ENCODE results near the gene GALNS.

Gene GALNS

DNA sequence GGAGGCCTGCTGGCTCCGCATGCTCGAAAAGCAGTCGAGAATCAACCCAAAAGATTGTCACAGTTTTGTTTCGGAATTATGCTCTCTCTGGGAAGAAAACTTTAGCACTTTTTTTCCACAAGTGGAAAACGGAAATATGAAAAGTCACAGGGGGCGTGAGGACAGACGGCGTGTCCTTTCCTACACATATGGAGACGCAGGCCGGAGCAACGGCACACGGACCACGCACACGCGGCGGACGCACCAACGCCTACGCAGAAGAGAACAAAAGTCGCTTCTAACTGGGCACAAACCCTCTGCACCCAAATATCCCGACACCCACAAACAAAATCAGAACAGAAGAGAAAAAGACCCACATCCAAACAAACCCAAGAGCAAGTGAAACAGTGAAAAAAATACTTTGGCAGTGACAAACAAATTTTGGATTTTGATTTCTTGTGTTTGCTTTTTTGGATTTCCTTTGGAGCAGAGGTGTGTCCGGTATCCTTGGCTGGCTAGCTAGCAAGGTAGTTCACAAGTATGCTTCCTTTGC, 19.0 kb upstream of the GALNS start:
- no peak for DNase-seq (ENCODE audit: low spot score)

DNA sequence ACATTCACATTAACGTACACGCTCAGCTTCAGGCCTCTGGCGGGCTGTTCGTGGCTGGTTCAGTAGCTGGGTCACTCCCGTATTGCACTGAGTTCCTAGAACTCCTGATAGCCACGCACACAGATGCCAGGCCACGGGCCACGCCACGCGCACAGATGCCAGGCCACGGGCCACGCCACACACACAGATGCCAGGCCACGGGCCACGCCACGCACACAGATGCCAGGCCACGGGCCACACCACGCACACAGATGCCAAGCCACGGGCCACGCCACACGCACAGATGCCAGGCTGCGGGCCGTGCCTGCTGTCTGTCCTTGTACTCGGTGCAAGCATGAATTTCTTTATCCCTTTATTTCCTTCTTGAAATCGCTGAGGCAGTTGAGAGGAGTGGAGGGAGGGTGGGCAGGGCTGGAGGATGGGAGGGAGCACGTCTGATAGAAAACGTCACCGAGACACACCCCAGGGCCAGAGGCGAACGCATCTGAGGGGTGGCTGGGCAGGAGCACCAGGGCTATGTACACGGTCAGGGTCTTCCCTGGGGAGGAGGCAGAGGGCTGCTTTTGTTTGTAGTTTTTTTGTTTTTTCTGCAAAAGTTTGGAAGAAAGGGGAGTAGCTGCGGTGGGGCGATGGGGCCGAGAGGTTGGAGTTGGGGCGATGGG, 18.3 kb upstream of the GALNS start:
- no peak for DNase-seq (ENCODE audit: low spot score)

DNA sequence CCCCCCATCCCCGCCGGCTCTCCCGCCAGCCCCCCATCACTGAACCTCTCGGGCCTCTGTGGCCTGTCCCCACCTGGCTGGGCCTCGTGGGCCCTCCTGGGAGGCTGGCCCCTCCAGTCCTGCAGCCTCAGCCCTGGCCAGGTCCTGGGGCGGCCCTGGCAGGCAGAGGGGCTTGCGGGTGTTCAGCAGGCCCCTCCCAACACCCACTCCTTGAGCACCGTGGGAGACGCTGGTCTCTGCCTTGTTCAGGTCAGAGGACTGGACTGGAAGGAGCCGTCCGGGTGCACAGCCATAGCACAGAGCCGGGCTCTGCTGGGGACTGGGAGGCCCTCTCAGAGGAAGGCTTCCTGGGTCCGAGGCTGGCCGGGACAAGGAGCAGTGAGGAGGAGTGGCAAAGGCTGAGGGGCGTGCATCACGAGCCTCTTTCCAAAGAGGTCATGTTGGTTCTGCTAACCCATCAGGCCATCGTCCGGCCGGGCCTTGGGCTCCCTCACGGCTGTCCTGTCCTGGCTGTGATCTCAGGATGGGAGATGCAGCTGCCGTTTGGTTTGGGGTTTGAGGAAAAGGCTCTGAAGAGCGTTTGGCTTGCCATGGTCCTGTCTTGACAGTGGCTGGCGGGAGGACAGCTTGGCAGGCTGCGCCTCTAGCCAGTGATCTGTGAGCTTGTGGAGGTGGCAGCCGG, 16.0 kb upstream of the GALNS start:
- DNase-seq (ENCODE audit: low spot score) = no peak

DNA sequence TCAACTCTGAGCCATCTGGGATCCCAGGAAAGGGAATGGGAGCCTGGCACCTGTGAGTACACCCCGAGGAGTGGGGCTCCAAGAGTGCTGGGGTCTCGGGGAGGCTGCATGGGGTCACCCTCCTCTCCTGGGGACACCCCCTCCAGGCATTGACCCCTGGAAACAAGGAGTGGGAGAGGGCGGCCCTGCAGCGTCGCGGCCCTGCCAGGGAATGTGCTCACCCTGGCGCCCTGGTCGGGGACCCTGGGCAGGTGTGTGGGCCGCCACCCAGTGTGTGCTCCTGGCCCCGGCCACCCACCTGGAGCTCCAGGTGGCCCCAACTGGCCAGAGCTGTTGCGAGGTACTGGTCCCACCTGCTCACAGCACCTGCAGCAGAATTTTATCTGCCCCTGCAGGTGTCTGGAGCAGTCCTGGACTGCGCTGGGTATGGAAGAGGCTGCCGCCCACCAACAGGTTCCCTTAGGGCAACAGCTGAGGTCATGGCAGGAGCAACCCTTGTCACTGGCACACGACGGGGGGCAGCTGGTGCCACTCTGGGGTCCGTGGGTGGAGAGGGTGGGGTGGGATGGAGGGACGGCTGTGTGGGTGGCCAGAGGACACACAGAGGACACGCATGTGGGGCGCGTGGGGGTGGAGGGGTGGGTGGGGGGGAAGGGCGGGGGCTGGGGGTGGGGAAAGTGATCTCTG, 15.1 kb upstream of the GALNS start:
- DNase-seq (ENCODE audit: low spot score) = no peak

DNA sequence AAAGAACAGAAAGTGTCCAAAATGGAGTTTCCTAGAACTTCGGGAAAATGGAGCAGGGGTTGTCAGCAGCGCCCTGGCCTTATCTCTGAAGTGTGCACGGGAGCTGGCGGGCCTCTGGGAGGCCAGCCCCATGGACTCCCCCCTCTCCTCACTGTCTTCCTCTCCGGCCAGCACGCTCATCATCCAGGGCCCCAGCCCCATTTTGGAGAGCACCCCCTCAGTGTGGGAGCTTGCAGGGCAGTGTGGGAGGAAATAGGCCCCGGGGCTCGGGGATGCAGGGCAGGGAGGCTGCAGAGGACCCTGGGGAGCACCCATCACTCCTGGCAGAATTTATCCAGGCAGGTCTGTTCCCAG, 14.6 kb upstream of the GALNS start:
- DNase-seq (ENCODE audit: low spot score) = no peak

DNA sequence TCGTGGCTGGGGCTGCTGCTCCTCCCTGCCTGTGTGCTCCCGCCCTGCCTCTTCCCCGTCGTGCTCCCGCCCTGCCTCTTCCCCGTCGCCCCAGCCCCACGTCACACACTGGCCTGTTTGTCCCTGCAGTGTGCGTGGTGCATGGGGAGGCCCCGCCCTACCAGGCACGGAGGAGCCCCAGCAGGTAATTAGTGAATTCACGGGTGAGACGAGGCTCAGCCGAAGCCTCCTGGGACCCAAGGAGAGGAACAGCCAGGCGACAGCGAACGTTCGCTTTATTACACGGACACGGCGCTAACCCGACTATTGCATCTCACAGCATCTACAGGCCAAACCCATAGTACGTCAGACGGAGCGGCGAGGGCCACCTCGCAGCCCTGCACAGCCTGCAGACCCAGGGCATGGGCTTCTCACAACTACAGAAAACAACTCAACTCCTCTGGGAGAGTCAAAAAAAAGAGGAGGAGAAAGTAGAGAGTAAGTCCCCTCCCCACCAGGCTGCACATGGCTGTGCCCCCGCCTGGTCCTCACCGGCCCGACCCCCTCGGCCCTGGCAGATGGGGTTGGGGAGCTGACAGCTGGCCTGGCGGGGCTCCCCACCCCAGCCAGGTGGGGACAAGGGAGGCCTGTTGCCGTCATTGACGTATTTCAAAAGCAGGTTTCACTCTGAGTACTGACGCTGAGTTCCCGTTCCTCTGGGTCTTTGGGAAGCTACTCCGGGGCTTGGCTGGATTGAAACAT, 14.0 kb upstream of the GALNS start:
- DNase-seq (ENCODE audit: low spot score) = no peak

DNA sequence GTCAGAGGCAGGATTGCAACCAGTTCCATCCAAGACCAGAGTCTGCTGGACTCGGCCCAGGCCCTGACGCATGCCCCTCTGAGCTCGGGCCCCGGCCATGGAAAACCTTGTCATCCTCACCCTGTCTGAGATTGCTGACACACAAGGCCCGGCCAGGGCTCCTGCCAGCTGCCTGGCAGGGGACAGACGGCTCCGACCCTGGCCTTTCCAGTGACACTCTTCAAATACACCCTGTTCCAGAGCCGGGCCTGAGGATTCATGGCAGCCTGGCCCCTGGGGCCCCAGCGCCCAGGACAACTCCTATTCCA, 12.9 kb upstream of the GALNS start:
- peak; percentile 46 for DNase-seq (ENCODE audit: low spot score)

DNA sequence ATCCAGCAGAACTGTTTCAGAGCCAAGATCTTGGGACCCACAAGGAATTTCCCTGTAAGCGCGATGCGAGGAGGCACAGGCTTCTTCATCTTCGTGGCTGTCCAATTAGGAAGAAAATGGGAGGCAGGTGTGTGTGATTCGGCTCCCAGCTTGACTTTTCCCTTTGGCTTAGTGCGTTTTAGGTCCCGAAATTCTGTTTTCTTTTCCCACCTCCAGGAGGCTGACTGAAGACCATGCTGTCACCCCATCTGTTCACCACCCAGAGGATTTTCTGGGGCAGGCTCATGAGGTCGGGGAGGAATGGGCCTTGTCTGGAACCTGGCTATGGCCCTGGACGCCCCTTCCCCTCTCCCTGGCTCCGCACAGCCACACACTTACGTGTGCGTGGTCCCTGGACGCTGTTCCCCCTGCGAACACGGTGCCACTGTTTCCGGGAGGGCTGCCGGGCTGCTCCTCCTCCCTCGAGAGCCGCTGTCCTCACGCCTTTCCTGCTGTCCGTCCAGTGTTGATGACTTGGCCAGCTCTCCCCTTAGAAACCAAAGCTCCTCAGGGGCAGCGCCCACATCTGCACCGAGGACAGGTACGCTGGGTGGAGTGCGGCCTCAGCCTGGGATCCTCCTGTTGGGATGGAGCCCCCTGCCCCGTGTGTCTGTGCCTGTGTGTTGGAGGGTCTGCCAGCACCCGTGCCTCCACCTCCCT, 12.4 kb upstream of the GALNS start:
- no peak for DNase-seq (ENCODE audit: low spot score)

DNA sequence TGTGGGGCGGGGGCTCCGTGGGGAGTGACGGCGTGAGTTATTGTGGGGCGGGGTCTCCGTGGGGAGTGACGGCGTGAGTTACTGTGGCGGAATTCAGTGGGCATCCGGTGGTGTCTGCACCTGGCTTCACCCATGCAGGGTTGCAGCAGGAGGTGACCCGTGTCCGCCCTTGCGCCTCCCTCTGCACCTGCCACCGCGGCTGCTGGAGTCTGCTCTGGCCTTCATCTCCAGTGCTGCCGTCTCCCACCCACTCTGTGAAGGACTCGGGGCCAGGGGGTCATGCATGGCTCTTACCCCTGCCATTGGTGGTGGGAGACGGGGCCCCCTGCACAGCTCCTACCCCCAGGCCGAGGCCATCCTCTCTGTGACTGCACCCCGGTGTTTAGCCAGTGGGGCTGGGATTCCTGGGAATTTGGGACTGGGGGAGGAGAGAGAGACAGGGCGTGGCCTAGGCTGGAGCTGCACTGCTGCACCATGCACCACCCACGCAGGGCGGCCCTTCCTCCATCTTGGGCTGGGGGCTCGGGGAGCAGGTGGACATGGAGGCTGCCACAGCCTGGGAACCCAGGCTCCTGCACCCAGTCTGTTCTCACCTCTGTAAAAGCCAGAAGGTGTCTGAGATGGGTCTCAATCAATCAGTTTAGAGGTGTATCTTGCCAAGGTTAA, 11.0 kb upstream of the GALNS start:
- no peak for DNase-seq (ENCODE audit: low spot score)

DNA sequence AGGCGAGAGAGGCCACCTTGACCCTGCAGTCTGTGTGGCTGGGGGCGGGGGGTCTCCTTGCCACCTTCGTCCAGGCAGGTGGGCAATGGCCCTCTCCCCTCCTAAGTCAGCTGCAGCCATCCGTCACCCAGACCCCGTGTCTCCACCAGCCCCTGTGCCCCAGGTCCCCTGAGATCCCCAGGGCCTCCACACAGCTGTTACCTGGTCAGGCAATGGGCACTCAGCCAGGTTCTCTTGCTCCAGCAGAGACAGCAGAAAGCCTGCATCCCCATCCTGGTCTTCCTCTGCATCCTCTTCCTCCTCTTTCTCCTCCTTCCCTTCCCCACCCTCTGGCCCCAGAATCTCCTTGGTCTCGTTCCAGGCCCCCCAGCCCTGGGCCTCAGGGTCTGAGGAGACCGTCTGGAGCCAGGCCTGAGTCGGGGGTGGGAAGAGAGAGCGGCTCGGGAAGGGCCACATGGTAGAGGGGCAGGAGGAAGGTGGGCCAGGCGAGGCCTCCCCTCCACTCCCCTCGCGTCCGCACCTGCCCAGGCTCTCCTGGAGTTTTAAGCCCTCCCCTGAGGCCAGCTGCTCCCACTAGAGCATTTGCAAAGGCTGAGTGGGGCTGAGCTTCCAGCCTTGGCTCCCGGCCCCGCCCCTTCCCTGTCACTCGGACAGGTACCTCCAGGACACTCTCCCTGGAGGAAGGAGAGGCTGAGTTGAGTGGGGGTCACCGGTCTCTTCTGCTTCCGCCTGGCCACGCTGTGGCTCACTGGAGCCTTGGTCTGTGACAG, 9.6 kb upstream of the GALNS start, which contains the start of gene PABPN1L:
PABPN1L (minus strand) TSS at position 510 of the 770 bp plus-strand sequence; CDS start at position 456, 54 bp downstream.
- no peak for DNase-seq (ENCODE audit: low spot score)

DNA sequence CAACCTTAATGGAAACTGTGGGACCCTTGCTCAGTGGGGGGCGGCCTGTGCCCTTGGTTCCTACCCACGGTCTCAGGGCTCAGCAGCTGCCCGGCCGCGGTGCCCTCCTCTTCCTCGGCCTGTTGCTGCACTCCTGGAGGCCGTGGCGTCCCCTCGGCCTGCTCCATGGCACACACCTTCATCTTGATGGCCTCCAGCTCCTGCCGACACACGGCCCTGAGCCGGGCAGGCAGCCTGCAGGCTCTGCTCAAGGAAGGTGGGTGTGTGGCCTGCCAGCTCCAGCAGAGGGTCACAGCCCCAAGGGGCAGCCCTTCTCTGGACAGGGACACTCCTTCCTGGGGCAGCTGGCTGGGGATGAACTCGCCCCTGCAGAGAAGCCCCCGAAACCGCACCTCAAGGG, 9.0 kb upstream of the GALNS start:
- DNase-seq (ENCODE audit: low spot score) = no peak

DNA sequence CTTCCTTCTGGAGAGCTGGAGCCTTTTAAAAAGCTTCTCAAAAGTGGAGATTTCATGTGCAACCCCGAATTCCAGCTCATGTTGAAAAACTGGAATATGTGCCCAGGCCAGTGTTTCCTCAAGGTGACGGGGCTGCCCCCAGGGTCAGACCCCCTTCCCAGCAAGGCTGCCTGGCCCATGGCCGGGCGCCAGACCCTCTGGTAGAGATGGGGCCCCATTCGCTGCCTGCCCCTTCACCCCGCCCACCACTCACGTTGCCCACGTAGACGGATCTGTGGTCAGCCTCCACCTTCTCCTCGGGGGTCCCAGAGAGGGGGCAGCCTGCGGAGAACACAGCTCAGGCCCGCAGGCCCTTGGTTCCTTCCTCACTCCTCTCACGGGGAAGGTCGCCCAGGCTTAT, 8.6 kb upstream of the GALNS start:
- no peak for DNase-seq (ENCODE audit: low spot score)

DNA sequence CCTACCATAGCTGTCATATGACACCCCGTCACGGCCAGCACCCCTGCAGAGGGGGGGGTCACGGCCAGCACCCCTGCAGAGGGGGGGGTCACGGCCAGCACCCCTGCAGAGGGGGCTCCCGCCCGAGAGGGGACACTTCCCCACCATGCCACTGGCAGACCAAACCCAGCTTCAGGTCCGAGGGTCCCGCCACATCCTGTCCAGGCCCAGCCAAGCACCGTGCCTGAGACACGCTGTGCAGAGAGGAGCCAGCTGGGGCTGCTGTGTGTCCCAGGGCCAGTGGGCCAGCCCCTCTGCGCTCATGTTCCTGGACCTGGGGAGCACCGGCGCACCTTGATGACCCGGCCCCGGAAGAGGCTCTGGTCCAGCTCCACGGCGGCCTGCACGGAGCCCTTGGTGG, 7.8 kb upstream of the GALNS start:
- DNase-seq (ENCODE audit: low spot score) = no peak

DNA sequence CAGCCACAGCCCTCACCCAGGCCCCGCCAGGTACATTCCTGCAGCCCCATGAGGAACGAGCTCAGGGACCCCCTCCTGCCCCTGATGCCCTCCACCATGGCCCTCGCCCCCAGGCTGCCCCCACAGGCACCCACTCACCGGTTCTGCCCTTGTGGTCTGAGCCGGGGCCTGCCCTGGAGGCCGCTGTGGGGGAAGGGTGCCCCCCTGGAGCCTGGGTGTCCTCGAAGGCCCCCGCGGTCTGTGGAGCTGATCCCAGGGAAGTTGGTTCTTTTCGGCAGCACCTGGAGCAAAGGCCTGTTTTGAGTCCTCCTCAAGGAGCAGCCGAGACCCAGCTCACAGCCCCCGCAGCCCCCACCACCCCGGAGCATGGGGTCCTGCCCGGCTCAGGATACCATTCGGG, 7.4 kb upstream of the GALNS start:
- no peak for DNase-seq (ENCODE audit: low spot score)

DNA sequence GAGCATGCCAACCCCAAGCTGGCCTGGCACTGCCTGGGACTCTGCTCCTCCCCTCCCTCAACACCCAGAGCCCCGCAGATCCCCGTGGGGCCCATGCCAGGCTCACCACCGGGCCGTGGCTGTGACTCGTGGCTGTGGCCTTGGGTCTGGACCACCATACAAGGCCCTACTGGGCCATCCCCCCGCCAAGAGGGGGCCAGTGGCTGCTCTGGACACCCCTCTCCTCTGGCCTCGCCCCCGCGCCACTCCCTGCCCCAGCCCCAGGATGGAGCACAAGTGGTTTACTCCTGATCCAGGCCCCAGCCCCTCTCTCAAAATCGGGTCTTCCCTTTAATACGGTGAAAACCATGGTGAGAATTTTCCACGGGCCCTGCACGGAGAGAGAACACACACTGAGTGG, 6.7 kb upstream of the GALNS start:
- DNase-seq (ENCODE audit: low spot score) = no peak

DNA sequence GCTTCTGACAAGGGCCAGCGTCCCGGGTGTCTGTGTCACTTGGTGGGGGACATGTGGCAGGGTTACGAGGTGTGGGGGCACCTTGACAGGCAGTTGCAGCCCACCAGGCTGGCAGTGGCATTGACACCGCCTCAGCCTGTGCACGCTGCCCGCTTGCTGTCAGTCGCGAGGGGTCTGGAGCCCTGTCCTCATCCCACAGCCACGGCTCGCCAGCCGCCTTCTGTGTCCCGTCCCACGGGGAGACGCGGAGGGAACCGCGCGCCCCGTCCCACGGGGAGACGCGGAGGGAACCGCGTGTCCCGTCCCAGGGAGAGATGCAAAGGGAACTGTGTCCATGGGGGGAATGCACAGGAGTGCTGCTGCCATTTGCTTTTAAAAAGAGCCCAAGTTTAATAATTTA, 6.2 kb upstream of the GALNS start:
- no peak for DNase-seq (ENCODE audit: low spot score)

DNA sequence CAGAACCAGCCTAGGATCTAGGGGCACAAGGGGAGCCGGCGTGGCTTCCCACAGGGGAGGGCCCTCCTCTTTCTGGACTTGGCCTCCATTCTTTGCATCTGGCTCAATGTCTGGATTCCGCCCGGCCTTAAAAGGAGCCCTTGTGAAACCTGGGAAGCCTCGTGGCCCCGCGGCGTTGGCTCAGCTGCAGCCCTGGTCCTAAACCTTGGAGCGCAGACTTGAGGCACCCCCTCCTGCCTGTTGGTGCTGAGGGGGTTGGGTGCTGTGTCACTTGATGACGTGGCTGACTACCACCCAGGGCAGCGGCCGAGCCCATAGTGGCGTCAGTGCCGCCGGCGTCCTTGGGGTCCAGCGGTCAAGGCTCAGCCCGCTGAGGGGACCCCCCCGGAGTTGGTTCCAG, 4.6 kb upstream of the GALNS start:
- no peak for DNase-seq (ENCODE audit: low spot score)

DNA sequence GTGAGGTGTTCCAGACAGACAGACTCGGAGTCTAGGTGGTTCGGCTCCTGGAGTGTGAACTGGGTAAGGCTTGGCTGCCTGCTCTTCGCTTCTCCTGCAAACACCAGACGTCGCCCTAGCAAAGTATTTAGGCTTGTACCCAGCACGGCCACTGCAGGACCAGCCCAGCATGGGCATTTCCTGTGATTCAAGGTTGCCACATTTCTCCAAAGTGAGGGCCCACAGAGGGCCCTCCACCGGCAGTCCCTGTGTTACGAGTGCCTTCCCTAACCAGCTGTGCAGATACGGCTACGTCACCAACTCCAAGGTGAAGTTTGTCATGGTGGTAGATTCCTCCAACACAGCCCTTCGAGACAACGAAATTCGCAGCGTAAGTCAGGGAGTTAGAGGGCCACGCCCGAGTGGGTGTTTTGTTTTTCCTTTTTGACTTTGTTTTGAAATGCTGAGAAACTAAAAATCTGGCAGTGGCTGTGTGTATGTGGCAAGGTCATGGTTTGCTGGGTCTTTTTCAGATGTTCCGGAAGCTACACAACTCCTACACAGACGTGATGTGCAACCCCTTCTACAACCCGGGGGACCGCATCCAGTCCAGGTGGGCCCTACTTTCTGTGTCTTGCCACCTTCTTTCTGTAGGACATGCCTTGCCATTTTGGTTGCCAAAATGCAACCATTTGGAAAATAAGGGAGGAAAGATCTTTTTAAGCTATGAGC, 2.8 kb upstream of the GALNS start:
- no peak for DNase-seq (ENCODE audit: low spot score)

DNA sequence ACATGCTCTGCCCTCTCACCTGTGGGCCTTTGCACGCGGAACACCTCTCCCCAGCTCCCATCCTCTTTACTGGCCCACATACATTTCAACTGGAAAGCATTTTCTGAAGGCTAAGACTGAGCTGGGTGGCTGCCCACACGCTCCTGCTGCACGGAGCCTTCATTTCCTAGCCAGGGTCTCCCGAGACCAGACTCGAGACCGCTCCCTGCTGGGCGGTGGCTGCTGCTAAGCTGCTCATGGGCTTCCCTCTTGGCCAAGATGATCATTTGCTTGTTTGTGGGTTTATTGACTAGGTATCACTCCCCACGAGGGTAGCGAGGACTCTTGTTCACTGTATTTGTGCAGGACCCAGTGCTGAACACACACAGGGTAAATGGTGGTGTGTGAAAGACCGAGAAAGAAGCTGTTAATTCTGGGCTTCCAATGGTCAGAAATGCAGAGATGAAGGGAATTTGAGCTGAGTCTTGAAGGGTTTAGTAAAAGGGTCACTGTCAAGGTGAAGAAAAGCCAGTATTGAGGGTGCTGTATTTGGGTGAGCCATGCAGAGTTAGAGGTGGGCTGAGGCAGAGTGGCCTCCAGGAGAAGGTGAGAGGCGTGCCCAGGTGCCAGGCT, 1.1 kb upstream of the GALNS start:
- DNase-seq (ENCODE audit: low spot score) = peak; percentile 91
